GM23338 (cell line): ENCODE data around the gene ETV2. TPM values are rescaled to one million over a fixed set of nuclear protein-coding genes. Genes with fewer than 3 reads are reported as not detected.
"Not testable (repeated sequence)": the region's sequence is repeated elsewhere in the genome, so short reads cannot be mapped to it uniquely, and the experiment has no call there.

Experiments used
- ATAC-seq: fragments of 200-7000 bp; cut with Tn5 transposase; 3 replicates; pipeline ENCODE4 v1.9.1; 2020
- DNase-seq: peaks from one replicate; pipeline ENCODE4 v3.0.0-alpha.2; 2015; ENCODE audit warnings: low spot score
- H2AFZ ChIP-seq: fragments of 200-600 bp; sonication (generic); 2 replicates; pipeline ENCODE4 v1.8.0; 2016; ENCODE audit warnings: antibody characterized with exemption, mild to moderate bottlenecking, moderate library complexity
- H3F3A ChIP-seq: fragments of 200-600 bp; sonication (generic); replicated peaks from 2 replicates; pipeline ENCODE4 v1.8.0; 2017; ENCODE audit warnings: antibody characterized with exemption, mixed run types, low read depth
- H3K27ac ChIP-seq: fragments of 200-600 bp; sonication (generic); 2 replicates; pipeline ENCODE4 v1.6.1; 2016; ENCODE audit warnings: low read depth
- H3K27me3 ChIP-seq: fragments of 200-600 bp; sonication (generic); 2 replicates; pipeline ENCODE4 v1.8.0; 2016; ENCODE audit warnings: mild to moderate bottlenecking, mixed run types, moderate library complexity; ENCODE audit not compliant: insufficient read depth
- H3K36me3 ChIP-seq: fragments of 200-600 bp; sonication (generic); 2 replicates; pipeline ENCODE4 v1.8.0; 2016; ENCODE audit warnings: mild to moderate bottlenecking; ENCODE audit not compliant: insufficient read depth
- H3K4me1 ChIP-seq: fragments of 200-600 bp; sonication (generic); 2 replicates; pipeline ENCODE4 v1.8.0; 2016; ENCODE audit warnings: mild to moderate bottlenecking, moderate library complexity; ENCODE audit not compliant: insufficient read depth
- H3K4me2 ChIP-seq: fragments of 200-600 bp; sonication (generic); 2 replicates; pipeline ENCODE4 v1.7.1; 2017; ENCODE audit warnings: mixed run types
- H3K4me3 ChIP-seq: fragments of 200-600 bp; sonication (generic); 2 replicates; pipeline ENCODE4 v1.6.1; 2016; ENCODE audit warnings: mixed run types
- H3K79me2 ChIP-seq: fragments of 200-600 bp; sonication (generic); replicated peaks from 2 replicates; pipeline ENCODE4 v1.8.0; 2017; ENCODE audit warnings: mild to moderate bottlenecking; ENCODE audit not compliant: insufficient read depth
- H3K9me2 ChIP-seq: fragments of 200-600 bp; sonication (generic); 2 replicates; pipeline ENCODE4 v1.8.0; 2017; ENCODE audit not compliant: insufficient read depth
- H4K20me1 ChIP-seq: fragments of 200-600 bp; sonication (generic); replicated peaks from 2 replicates; pipeline ENCODE4 v1.8.0; 2017; ENCODE audit warnings: mild to moderate bottlenecking; ENCODE audit not compliant: insufficient read depth
- H3K27ac Mint-ChIP-seq: 2 replicates; pipeline ENCODE4 v1.8.0; 2020; ENCODE audit warnings: inconsistent platforms, mild to moderate bottlenecking, moderate library complexity, mixed read lengths
- H3K27me3 Mint-ChIP-seq: 3 replicates; pipeline ENCODE4 v1.8.0; 2022; ENCODE audit warnings: low read depth, mild to moderate bottlenecking, moderate library complexity, mixed read lengths, inconsistent platforms; ENCODE audit not compliant: insufficient read depth, poor library complexity
- H3K36me3 Mint-ChIP-seq: 3 replicates; pipeline ENCODE4 v1.8.0; 2021; ENCODE audit warnings: low read depth, mild to moderate bottlenecking, inconsistent platforms, moderate library complexity, mixed read lengths
- H3K4me1 Mint-ChIP-seq: 3 replicates; pipeline ENCODE4 v1.8.0; 2020; ENCODE audit warnings: mild to moderate bottlenecking, inconsistent platforms, mixed read lengths
- H3K4me3 Mint-ChIP-seq: 3 replicates; pipeline ENCODE4 v1.8.0; 2021; ENCODE audit warnings: moderate library complexity, mild to moderate bottlenecking, inconsistent platforms, mixed read lengths
- H3K9me3 Mint-ChIP-seq: 3 replicates; pipeline ENCODE4 v1.8.0; 2020; ENCODE audit warnings: moderate library complexity, mild to moderate bottlenecking, inconsistent platforms, mixed read lengths
- CREB1 ChIP-seq: fragments of 250-450 bp; sonication (Bioruptor Pico); IDR thresholded peaks from 2 replicates; pipeline ENCODE4 v1.5.0; 2020; ENCODE audit warnings: low read depth, mild to moderate bottlenecking, moderate library complexity
- CTCF ChIP-seq, 2 experiments: fragments of 200-600 bp in 1 of 2; sonication (generic) in 1 of 2; conservative IDR thresholded peaks; 2 replicates each; pipeline versions ENCODE4 v1.5.1 to v1.6.1; 2016 to 2017; ENCODE audit warnings: antibody characterized with exemption in 2 of 2, low read depth in 2 of 2, mild to moderate bottlenecking in 2 of 2, moderate library complexity in 1 of 2
- ETS1 ChIP-seq: IDR thresholded peaks from 2 replicates; pipeline ENCODE4 v1.6.1; 2016; ENCODE audit warnings: antibody characterized with exemption
- EZH2phosphoT487 ChIP-seq: fragments of 200-600 bp; sonication (generic); IDR thresholded peaks from one replicate; pipeline ENCODE4 v1.8.1; 2018; ENCODE audit warnings: antibody characterized with exemption; ENCODE audit not compliant: unreplicated experiment
- ZNF114 ChIP-seq: fragments of 250-450 bp; sonication (Bioruptor Pico); IDR thresholded peaks from 2 replicates; pipeline ENCODE4 v1.5.0; 2020; ENCODE audit warnings: mild to moderate bottlenecking, moderate library complexity
- ZNF331 ChIP-seq: fragments of 250-450 bp; sonication (Bioruptor Pico); IDR thresholded peaks from 2 replicates; pipeline ENCODE4 v1.5.0; 2020; ENCODE audit warnings: low read depth, mild to moderate bottlenecking, moderate library complexity
- ZNF462 ChIP-seq: fragments of 250-450 bp; sonication (Bioruptor Pico); IDR thresholded peaks from 2 replicates; pipeline ENCODE4 v1.5.0; 2020; ENCODE audit warnings: mild to moderate bottlenecking, moderate library complexity
- polyA plus RNA-seq: library from polyadenylated mRNA; unstranded; fragments of >200 nt; fragmentation: Nextera tagmentation; extraction: Ambion mirVana; gene quantifications from 2 replicates; pipeline ENCODE4 v1.2.1, GENCODE V29; 2016
- total RNA-seq: library from RNA; depleted of rRNA; stranded (reverse); fragments of >200 nt; shearing (Covaris generic); gene quantifications from 2 replicates; pipeline ENCODE4 v1.2.3, GENCODE V29; 2014

Gene ETV2
- total and polyA plus RNA-seq, 2 experiments from 2014 or later = 0.87 to 1.5 TPM

- Histone ChIP-seq H2AFZ (no peak overlapping the region), H3K27me3 (0 out of 2 replicates have a peak, but pooled peaks cover 5% of the 10 kb centered on the region), H4K20me1 (no peaks in the 10 kb centered on the region; the same call in 1 of the 2 replicates), H3K4me2 (no peak overlapping the region), H3K36me3 (no peaks in the 10 kb centered on the region), H3K4me3 (no peak overlapping the region), H3K9me2 (no peaks in the 10 kb centered on the region), H3F3A (no peaks in the 10 kb centered on the region), H3K79me2 (no peaks in the 10 kb centered on the region), H3K27ac (no peak overlapping the region), H3K4me1 (no peaks in the 10 kb centered on the region)
- Mint-ChIP-seq H3K4me1 (no peaks in the 10 kb centered on the region), H3K4me3 (no peak overlapping the region), H3K27me3 (peaks cover 6% of the 10 kb centered on the region), H3K27ac (no peak overlapping the region), H3K9me3 (no peaks in the 10 kb centered on the region; the same call in 2 of the 3 replicates), H3K36me3 (no peaks in the 10 kb centered on the region)
- DNase-seq = peak; percentile 87
- TF ChIP-seq CREB1 (CRISPR knock-in tag) = no peak
- peak; percentile 79 to 85 for TF ChIP-seq CTCF (conservative IDR thresholded peaks at IDR 0.05; ENCODE audit: low read depth in 2 of 2)
- ATAC-seq = peak; percentile 85
These were observed 49.3 kb upstream of the ETV2 start for GRCh38 chr19:35592226-35592625.

GRCh38 chr19:35595026-35595425 lies 46.5 kb upstream of the ETV2 start:
- not testable (repeated sequence) for H3K27ac Mint-ChIP-seq, H3K4me1 ChIP-seq

GRCh38 chr19:35595928-35596327 lies 45.6 kb upstream of the ETV2 start:
- DNase-seq (no peak), ATAC-seq (no peak)
- Histone ChIP-seq H3K27ac (no peak overlapping the region), H3K36me3 (no peaks in the 10 kb centered on the region), H3F3A (no peaks in the 10 kb centered on the region), H3K4me2 (no peak overlapping the region), H3K4me1 (no peaks in the 10 kb centered on the region), H3K79me2 (no peaks in the 10 kb centered on the region), H2AFZ (no peak overlapping the region), H3K27me3 (no peaks in the 10 kb centered on the region), H3K9me2 (no peaks in the 10 kb centered on the region), H4K20me1 (no peaks in the 10 kb centered on the region; the same call in 1 of the 2 replicates), H3K4me3 (no peak overlapping the region)
- H3K4me1 Mint-ChIP-seq = no peaks in the 10 kb centered on the region
- peaks cover 11% of the 10 kb centered on the region for H3K27me3 Mint-ChIP-seq
- no peak overlapping the region for H3K4me3 Mint-ChIP-seq
- H3K27ac Mint-ChIP-seq = no peak overlapping the region
- TF ChIP-seq EZH2phosphoT487 (no peak), ZNF114 (CRISPR knock-in tag) (no peak), ZNF331 (CRISPR knock-in tag) (no peak), ZNF462 (CRISPR knock-in tag) (no peak), ETS1 (no peak)
- no peaks in the 10 kb centered on the region; the same call in 2 of the 3 replicates for H3K9me3 Mint-ChIP-seq
- no peaks in the 10 kb centered on the region for H3K36me3 Mint-ChIP-seq

More at GRCh38 chr19:35595026-35595425, 46.5 kb upstream of the ETV2 start:
- peaks cover 11% of the 10 kb centered on the region for H3K27me3 Mint-ChIP-seq
- H3K4me1 Mint-ChIP-seq, H3K36me3 Mint-ChIP-seq, H4K20me1 ChIP-seq, H3K4me2 ChIP-seq, DNase-seq, H3K9me3 Mint-ChIP-seq, ATAC-seq, H2AFZ ChIP-seq, H3K79me2 ChIP-seq, H3K27me3 ChIP-seq, H3K4me3 ChIP-seq, H3K9me2 ChIP-seq, H3F3A ChIP-seq, H3K4me3 Mint-ChIP-seq, H3K27ac ChIP-seq, H3K36me3 ChIP-seq: not testable (repeated sequence)
